GM12891 (cell line): ENCODE data around the gene EMC8.

Source experiments
- DNase-seq: peaks from one replicate; pipeline ENCODE4 v3.0.0; 2011; ENCODE audit warnings: low spot score; ENCODE audit not compliant: insufficient read length
- FAIRE-seq: peaks from 2 replicates; lab custom pipeline; 2011; peaks lifted over from hg19 to GRCh38; lab: Jason Lieb, UNC
- PAX5 ChIP-seq: IDR thresholded peaks from 2 replicates; pipeline ENCODE4 v1.6.1; 2011; ENCODE audit warnings: low read length, moderate library complexity, mild to moderate bottlenecking; ENCODE audit not compliant: insufficient read depth, severe bottlenecking
- POLR2A ChIP-seq: IDR thresholded peaks from 2 replicates; pipeline ENCODE4 v1.6.1; 2011; ENCODE audit warnings: low read depth, low read length, control low read depth
- POLR2AphosphoS5 ChIP-seq: IDR thresholded peaks from 2 replicates; pipeline ENCODE4 v1.6.1; 2011; ENCODE audit warnings: low read depth, low read length, control low read depth
- POU2F2 ChIP-seq: IDR thresholded peaks from 2 replicates; pipeline ENCODE4 v1.6.1; 2011; ENCODE audit warnings: low read depth, mild to moderate bottlenecking, control low read depth, low read length, moderate library complexity
- SPI1 ChIP-seq: IDR thresholded peaks from 2 replicates; pipeline ENCODE4 v1.6.1; 2011; ENCODE audit warnings: low read depth, low read length, control low read depth
- TAF1 ChIP-seq: IDR thresholded peaks from 2 replicates; pipeline ENCODE4 v1.6.1; 2011; ENCODE audit warnings: low read depth, low read length, control low read depth

Gene EMC8

GRCh38 chr16:85835227-85835751 is 35.9 kb upstream of the EMC8 start:
- FAIRE-seq (no peak), DNase-seq (no peak)
- TF ChIP-seq POU2F2 (no peak), POLR2A (no peak), SPI1 (no peak), PAX5 (no peak), TAF1 (no peak), POLR2AphosphoS5 (no peak)

- TF ChIP-seq PAX5 (no peak), SPI1 (no peak), TAF1 (no peak), POLR2AphosphoS5 (no peak), POLR2A (no peak), POU2F2 (no peak)
- no peak for FAIRE-seq
- DNase-seq = no peak
These were observed 35.4 kb upstream of the EMC8 start for GRCh38 chr16:85834741-85835140.

- FAIRE-seq = no peak
- TF ChIP-seq POLR2A (no peak), POU2F2 (no peak), POLR2AphosphoS5 (no peak), TAF1 (no peak), SPI1 (no peak), PAX5 (no peak)
- DNase-seq = no peak
These were observed 34.0 kb upstream of the EMC8 start for GRCh38 chr16:85833219-85833920.

DNA sequence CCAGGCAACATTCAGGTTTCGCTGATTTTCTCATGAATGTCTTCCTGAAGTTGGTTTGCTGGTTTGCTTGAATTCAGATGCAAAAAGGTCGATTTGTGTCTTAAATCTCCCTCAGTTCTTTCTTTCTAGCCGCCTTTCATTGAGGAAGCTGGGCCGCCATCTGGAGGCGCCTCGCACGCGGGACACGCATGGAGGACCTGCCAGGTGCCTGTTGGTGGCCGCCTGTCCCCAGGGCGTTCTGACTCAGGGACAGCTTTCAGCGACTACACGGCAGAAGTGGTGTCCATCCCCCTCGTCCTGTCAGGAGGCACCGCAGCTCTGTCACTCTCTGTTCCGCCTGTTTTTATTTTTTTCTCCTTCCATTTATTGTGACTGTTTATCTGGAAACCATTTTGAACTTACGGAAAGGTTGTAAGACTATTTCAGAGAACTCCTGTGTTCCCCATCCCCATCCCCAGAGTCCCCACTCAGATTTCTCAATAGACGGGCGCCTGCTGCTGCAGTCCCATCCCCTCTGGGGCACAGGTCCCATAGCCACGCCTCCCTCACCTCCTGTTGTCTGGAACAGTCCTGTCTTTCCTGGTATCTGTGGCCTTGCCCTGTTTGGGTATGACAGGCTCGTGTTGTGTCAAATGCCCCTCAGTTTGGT is 33.4 kb upstream of the EMC8 start:
- peak; percentile 75 for FAIRE-seq

DNA sequence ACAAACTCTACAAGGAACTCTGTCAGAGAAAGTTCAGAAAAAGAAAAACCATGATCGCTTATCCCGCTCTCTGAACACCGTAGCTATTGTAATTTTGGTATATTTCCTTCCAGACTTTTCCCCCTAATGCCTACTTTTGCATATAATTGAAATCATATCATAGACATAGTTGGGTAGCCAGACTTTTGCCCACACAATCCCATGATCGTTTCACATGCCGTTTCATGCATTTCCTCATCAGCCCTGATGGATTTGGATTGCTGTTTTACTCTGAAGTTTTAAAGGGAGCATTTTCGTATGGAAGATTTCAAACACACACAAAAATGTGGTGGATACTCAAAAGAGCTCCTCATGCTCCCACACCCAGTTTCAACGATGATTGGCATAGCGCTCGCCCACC is 31.5 kb upstream of the EMC8 start:
- DNase-seq (no peak), FAIRE-seq (no peak)
- TF ChIP-seq POU2F2 (no peak), PAX5 (no peak), SPI1 (no peak), POLR2AphosphoS5 (no peak), POLR2A (no peak), TAF1 (no peak)

More for the DNA sequence above, 33.4 kb upstream of the EMC8 start:
- no peak for TF ChIP-seq POLR2AphosphoS5
- TF ChIP-seq PAX5 = peak; percentile 51
- TF ChIP-seq SPI1 = no peak
- DNase-seq = peak; percentile 57

- no peak for FAIRE-seq
- TF ChIP-seq PAX5 (no peak), POLR2AphosphoS5 (no peak), SPI1 (no peak), POU2F2 (no peak), POLR2A (no peak), TAF1 (no peak)
- DNase-seq = no peak
These were observed 30.6 kb upstream of the EMC8 start for GRCh38 chr16:85829751-85830445.

DNA sequence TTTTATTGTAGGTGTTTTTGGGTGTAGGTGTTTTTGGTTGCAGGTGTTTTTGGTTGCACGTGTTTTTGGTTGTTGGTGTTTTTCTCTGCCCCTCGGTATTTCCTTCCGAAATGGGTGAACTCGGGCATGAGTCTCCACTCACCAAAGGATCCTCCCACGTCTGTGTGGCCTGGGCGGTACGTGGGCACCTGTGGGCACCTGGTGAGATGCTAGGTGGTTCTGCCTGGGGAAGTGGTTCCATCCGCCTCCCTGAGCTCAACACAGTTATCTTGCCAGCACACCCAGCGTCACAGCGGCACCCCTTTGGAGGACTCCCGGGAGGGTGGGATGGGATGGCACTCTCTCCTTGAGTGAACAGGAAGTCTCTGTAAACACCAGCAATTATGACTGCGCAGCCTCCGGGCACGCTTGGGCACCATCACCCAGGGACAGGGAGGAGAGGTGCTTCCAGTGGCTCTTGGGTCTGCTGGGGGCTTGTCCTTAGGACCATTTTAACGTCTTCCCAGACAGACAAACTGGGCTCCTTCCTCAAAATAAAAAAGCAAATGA is 29.9 kb upstream of the EMC8 start:
- DNase-seq (no peak), FAIRE-seq (no peak)
- TF ChIP-seq PAX5 = no peak
- TF ChIP-seq SPI1 = no peak
- no peak for TF ChIP-seq TAF1
- TF ChIP-seq POLR2A = no peak
- TF ChIP-seq POU2F2 = no peak
- no peak for TF ChIP-seq POLR2AphosphoS5

DNA sequence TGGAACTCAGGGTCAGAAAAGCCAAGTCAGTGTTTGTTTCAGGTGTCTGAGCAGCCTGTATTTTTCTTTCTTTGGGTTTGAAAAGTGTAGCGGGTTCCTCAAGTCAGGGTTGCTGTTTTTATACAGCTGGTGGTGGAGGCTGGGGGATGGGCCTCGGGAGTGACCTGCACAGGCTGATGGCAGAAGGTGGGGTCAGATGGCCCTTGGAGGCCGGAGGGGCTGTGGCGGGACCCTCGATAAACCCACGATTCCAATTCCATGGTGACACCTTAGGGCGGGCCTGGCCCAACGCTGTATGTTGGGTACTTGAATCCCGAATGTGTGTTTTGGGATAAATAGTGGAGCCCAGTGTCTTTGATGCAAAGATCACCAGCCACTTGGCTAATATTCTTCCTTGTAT is 28.8 kb upstream of the EMC8 start:
- DNase-seq (no peak), FAIRE-seq (no peak)
- TF ChIP-seq TAF1 (no peak), POU2F2 (no peak), PAX5 (no peak), SPI1 (no peak), POLR2AphosphoS5 (no peak), POLR2A (no peak)

- FAIRE-seq = peak; percentile 82
- no peak for TF ChIP-seq SPI1
- TF ChIP-seq TAF1 = no peak
- no peak for TF ChIP-seq POLR2A
- TF ChIP-seq POLR2AphosphoS5 = no peak
- TF ChIP-seq POU2F2 = no peak
- TF ChIP-seq PAX5 = no peak
- DNase-seq = no peak
These were observed 27.4 kb upstream of the EMC8 start for GRCh38 chr16:85826686-85827247.

DNA sequence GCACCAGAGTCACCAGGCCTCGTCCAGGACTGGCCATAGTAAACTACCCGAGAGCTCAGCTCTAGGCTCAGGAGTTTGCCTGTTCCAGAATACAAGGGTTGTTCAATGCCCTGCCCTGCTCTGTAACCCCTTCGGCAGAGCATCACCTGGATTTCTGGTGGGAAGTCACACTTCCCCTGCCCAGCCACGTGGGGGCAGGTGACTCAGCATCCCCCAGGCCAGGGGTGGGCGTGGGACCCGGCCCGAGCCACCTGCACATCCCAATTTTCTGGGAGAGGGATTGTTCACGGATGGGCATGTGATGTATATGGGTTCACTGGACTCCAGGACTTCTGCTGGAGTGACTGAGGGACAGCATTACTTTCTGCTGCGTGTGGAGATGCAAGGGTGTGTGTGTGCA is 26.0 kb upstream of the EMC8 start:
- no peak for DNase-seq
- no peak for FAIRE-seq

More for the DNA sequence above, 26.0 kb upstream of the EMC8 start:
- no peak for TF ChIP-seq POLR2A
- no peak for TF ChIP-seq TAF1
- TF ChIP-seq PAX5 = no peak
- no peak for TF ChIP-seq POLR2AphosphoS5
- no peak for TF ChIP-seq POU2F2
- TF ChIP-seq SPI1 = no peak
